DMS53 treated with DMSO at 0.1 percent for 48 hours (cell line): Measurements from ENCODE around the gene CHCHD3.
"Not testable (repeated sequence)": the region's sequence is repeated elsewhere in the genome, so short reads cannot be mapped to it uniquely, and the experiment has no call there.

Experiments
- DNase-seq: peaks from one replicate; lab custom pipeline; 2025; ENCODE audit not compliant: unreplicated experiment; lab: John Stamatoyannopoulos, UW

The CHCHD3 gene

DNA sequence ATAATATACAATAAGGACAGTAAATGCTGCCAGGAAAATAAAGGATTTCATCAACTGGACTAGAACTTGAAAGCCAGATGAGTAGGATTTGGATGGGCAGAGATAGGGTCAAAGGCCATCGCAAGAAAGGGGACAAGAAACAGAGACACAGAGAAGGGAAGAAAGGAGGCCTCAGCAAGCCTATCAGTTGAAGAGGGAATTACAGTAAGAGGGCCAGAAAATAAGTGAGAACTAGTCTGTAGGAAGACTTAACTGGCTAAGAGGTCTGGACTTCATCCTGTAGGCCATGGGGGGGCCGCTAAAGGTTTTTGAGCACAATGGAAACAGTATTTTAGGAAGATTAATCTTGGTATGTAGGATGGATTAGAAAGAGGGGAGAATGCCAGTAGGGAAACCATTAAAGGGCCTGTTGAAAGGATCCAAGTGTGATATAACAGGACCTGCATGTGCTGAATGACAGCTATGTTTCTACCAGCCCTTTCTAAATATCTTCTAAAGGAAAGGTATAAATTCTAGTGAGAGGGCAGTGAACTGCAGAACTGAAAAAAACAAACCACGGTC lies 174.4 kb downstream of the CHCHD3 start:
- DNase-seq, result no peak

DNA sequence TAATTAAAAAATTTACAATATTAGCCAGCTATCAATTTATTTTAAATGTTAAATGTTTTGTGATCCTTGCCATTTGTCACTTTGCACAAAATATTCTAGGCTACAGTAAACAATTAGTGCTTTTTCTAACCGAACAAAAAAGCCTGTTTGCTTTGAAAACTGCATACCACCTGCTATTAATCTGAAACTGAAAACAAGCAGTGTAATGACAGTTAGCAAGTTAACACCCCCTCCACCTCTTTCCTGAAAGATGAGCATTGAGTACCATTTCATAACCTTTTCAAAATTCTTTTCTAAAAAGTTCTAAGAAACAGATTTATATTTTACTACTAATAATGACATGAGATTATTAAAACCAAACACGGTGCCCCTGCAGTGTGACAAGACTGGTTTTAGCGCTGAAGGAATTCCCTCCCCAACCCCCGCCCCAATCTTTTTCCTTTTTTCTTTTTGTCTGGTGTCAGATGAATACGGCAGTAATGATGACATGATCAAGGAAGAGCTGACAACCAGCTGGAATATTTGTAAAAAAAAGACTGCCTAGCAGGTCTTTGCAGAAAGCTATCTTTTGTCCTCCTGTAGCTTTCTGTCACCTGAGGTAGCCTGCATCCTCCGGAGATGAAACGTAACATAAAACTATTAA lies 175.6 kb downstream of the CHCHD3 start:
- no peak for DNase-seq

DNA sequence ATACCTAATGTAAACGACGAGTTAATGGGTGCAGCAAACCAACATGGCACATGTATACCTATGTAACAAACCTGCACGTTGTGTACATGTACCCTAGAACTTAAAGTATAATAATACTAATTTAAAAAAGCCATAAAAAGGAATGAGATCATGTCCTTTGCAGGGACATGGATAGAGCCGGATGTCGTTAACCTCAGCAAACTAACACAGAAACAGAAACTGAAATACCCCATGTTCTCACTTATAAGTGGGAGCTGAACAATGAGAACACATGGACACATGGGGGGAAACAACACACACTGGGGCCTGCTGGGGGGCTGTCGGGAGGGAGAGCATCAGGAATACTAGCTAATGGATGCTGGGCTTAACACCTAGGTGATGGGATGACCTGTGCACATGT lies 176.8 kb downstream of the CHCHD3 start:
- not testable (repeated sequence) for DNase-seq

DNA sequence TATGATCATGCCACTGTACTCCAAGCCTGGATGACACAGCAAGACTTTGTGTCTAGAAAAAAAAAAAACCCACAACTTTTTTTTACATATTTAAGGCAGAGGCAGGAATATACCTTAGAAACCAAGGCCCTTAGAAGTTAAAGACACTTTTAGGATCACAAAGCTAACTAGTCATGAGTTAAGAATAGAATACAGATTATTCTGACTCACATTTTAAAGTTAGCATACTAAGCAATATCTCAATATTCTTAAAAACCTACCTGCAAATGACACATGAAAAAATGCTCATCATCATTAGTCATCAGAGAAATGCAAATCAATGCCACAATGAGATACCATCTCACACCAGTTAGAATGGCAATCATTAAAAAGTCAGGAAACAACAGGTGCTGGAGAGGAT lies 177.7 kb downstream of the CHCHD3 start:
- DNase-seq, result no peak

DNA sequence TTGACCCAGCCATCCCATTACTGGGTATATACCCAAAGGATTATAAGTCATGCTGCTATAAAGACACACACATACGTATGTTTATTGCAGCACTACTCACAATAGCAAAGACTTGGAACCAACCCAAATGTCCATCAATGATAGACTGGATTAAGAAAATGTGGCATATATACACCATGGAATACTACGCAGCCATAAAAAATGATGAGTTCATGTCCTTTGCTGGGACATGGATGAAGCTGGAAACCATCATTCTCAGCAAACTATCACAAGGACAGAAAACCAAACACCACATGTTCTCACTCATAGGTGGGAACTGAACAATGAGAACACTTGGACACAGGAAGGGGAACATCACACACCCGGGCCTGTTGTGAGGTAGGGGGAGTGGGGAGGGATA lies 179.6 kb downstream of the CHCHD3 start:
- DNase-seq, result not testable (repeated sequence)

DNA sequence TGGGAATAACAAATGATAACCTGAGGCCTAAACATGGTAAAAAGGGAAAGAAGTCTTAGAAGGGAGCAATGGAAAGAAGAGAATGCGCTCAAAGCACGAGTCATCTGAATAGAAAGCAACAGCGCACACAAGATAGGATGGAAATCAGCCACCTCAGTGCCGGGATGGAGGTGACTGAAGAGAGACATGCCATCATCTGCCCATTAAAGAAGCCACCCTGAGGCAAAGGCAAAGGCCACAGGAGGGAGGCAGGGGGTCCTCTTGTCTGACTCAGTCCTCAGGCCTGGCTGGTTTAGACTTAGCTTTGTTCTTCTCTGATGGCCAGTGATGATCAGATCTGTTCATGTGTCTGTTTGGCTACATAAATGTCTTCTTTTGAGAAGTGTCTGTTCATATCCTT lies 180.6 kb downstream of the CHCHD3 start:
- DNase-seq, result no peak

DNA sequence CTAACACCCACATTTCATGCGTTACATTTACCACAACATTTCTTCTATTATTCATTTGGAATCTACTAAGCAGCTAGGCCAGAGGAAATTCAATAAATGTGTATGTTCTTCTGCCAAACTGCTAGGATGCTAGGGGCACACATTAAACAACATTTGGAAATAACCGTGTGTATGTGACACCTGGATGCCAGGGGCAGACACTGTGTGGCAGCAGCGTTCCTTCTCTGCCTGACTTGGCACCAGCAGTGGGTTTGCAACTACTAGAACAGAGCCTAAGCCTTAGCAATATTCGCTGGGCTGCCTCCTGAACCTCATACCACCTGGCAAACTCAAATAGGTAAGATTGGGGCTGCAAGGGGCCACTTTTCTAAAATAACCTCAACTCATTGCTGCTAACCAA lies 182.1 kb downstream of the CHCHD3 start:
- no peak for DNase-seq

DNA sequence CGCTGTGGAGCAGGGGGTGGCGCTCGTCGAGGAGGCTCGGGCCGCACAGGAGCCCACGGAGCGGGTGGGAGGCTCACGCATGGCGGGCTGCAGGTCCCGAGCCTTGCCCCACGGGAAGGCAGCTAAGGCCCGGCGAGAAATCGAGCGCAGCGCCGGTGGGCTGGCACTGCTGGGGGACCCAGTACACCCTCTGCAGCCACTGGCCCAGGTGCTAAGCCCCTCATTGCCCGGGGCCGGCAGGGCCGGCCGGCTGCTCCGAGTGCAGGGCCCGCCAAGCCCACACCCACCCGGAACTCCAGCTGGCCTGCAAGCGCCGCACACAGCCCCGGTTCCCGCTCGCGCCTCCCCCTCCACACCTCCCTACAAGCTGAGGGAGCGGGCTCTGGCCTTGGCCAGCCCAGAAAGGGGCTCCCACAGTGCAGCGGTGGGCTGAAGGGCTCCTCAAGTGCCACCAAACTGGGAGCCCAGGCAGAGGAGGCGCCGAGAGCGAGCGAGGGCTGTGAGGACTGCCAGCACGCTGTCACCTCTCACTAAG lies 183.2 kb downstream of the CHCHD3 start:
- not testable (repeated sequence) for DNase-seq

DNA sequence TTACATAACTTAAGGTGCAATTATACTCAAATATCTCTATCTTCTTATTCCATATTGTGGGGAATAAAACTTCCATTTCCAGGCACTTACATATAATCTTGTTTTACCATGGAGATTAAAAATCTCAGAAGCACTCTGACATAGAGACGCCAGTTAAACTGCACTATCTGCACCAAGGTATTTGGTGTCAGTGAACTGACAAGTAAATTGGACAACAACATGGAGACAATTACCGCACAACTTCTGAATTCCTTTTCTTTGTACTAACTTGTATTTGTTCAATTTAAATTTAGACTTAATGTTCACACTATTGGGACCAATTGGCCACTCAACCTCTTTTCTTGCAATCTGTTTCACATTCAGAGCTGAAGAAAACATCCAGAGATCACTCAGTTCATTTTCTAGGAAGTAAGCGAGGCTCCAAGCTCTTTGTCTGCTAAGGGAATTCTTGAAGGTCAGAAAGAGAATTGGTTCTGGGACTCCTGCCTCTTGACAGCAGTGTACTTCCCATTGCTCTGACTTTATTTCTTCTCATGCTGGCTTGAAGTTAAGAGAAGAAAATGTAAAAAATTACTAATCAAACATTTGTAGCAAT lies 184.7 kb downstream of the CHCHD3 start:
- no peak for DNase-seq

DNA sequence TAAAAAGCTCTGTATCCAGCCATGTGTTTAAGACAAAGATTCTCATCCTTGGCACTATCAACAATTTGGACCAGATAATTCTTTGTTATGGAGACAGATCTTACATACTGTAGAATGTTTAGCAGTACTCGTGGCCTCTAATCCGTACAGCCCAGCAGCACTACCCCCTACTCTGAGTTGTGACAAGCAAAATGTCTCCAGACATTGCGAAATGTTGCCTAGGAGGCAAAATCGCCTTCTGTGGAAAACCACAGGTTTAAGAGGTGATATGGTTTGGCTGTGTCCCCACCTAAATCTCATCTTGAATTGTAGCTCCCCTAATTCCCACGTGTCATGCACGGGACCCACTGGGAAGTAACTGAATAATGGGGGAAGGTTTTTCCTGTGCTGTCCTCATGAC lies 186.7 kb downstream of the CHCHD3 start:
- no peak for DNase-seq

DNA sequence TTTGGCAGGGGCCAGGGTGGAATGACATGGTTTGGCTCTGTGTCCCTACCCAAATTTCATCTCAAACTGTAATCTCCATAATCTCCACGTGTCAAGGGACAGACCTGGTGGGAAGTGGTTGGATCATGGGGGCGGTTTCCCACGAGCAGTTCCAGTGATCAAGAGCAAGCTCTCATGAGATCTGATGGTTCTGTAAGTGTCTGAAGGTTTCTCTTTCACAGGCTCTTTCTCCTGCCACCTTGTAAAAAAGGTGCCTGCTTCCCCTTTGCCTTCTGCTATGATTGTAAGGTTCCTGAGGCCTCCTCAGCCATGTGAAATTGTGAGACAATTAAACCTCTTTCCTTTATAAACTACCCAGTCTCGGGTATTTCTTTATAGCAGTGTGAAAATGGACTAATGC lies 188.3 kb downstream of the CHCHD3 start:
- DNase-seq, result no peak

DNA sequence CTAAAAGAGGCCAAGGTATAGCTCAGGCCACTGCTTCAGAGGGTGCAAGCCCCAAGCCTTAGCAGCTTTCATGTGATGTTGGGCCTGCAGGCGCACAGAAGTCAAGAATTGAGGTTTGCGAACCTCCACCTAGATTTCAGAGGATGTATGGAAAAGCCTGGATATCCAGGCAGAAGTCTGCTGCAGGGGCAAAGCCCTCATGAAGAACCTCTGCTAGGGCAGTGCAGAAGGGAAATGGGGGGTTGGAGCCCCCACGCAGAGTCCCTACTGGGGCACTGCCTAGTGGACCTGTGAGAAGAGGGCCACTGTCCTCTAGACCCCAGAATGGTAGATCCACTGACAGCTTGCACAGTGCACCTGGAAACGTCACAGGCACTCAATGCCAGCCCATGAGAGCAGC lies 189.1 kb downstream of the CHCHD3 start:
- DNase-seq, result not testable (repeated sequence)

DNA sequence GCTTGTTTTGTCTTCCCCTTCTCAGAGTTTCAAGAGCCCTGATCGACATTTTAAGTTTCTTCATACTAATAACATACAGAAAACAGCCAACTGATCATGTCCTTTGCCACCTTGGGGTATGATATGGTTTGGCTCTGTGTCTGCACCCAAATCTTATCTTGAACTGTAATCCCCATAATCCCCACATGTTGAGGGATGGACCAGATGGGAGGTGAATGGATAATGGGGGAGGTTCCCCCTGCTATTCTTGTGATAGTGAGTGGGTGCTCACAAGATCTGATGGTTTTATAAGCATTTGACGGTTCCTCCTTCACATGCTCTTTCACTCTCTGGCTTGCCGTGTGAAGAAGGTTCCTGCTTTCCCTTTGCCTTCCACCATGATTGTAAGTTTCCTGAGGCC lies 190.3 kb downstream of the CHCHD3 start:
- no peak for DNase-seq

DNA sequence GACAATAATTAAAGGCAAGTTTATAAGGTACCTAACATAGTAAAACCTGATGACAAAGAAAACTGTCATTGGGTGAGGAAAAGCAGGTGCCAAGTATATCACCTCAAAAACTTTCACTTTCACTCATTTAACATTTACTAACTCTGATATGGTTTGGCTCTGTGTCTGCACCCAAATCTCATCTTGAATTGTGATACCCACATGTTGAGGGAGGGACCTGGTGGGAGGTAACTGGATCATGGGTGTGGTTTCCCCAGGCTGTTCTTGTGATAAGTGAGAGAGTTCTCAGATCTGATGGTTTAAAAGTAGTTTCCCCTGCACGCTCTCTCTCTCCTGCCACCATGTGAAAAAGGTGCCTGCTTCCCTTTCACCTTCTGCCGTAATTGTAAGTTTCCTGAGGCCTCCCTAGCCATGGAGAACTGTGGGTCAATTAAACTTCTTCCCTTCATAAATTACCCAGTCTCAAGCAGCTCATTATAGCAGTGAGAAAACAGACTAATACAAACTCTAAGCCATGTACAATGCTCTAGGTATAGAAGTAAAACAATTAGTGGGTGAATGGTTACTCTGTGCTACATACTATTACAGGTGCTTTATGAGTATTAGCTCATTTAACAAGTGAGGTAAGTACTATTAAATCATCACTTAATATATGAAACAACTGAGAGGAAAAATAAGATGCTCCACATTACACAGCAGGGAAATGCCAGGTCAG lies 199.0 kb downstream of the CHCHD3 start:
- DNase-seq, result no peak

DNA sequence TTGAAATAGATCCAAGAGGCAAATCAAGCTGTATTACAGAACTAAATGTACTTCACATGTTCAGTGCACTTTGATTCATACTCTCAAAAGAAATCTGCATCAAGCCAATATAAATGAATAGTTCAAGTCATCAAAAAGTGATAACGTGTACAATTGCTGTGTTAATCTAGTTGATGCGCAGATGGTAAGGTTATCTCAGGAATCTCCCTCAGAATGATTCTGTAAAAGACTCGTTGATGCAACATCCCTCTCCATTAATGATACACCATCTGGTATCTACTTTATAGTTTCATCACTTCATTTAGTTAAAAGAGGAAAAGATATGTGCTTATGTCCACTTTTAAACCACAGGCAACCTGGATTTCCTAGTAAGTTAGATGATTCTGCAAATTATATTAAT lies 200.6 kb downstream of the CHCHD3 start:
- no peak for DNase-seq

DNA sequence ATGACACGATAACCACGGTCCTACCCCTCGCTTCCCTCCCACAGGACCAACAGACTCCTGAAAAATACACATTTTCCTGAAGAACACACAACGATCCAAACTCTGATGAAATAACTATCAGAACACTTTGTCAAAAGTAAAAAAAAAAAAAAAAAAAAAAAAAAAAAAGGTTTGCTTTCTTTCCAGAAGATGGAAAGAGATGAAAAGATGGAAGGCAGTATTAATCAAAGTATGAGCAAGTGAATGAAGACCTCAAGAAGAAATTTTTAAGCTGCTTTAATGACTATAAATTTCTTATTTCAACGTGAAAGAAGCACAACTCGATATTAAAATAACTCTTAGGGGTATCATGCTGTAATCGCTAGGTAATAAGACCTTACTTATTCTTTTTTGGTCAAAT lies 202.3 kb downstream of the CHCHD3 start:
- DNase-seq, result no peak

DNA sequence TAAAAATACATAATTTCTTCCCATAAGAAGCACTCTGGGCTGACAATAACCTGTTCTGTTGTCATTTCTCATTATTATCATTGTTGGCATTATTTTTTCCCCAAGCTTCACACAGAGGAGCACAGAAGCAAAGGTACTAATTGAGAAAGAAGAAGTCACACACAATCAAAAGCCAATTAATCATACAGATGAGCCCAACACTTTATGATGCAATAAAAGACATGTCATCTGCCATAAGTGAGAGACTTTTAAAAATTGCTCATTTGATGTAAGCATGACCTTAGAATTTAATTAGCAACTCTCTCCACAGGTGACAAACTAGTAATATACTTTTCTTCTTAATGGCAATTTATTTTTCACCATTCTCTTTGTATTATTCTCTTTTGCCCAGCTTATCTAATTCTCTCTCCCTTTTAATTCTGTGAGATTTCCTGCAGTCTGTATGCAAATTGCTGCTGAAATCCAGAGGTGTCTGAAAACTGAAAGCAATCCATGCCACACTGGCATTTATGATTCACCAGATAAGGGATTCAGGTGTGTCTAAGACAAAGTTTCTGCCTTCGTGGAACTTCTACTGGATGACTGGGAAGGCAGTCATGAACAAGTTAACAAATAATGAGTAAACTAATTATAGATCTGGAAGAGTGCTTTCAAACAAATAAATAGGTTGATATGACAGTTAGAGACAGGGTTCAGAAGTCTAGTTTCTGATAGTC lies 203.5 kb downstream of the CHCHD3 start:
- DNase-seq, result no peak

DNA sequence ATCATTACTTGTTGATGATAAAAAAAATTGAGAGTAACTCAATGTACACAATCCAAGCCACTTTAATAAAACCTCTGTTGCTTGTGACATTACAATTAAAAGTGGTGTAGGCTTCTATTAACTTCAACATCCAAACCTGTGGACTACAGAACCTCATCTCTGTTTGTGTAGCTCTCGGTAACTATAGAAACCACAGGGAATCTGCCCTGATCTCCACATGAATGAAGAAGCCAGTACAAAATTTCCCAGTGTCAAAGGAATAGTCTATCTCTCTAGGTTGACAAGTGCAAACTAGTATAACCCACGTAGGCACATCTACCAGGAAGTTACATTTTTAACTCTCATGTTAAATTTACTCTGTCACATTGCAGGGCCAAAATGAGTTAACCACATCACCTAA lies 204.3 kb downstream of the CHCHD3 start:
- DNase-seq, result no peak

DNA sequence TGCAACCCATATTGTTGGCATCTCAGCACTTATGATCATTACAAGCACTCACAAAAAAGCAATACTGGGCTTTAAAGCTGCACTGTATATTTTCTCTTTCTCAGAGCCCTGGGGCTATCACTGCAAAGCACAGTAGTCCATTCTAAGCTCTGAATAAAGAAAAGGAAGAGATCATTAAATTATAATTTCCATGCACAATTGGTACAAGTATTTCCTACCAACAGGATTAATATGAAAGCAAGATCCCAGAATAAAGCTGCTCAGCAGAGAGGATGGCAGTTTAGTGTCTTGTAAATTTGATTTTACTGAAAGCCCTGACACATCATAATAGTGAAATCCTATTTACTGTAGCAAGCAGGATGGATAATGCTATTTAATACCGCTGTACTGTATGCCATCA lies 205.3 kb downstream of the CHCHD3 start:
- DNase-seq, result no peak

DNA sequence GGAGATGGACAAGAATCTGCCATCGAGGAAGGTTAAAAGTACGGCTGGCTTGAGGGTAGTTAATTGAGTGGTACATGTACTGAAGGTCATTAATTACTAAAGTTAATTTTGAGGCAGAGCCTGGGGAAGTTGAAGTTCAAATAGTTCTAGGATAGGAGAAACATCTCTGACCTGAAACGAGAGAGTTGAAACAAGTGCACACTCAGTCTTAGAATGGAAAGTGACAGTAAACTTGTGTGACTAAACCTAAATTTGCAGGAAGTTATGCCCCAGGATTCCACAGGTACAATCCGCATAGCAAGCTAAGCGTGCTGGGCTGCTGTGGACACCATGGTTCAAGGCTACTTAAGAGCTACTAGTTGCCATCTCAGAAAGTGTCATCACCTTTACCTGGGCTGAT lies 209.9 kb downstream of the CHCHD3 start:
- no peak for DNase-seq

DNA sequence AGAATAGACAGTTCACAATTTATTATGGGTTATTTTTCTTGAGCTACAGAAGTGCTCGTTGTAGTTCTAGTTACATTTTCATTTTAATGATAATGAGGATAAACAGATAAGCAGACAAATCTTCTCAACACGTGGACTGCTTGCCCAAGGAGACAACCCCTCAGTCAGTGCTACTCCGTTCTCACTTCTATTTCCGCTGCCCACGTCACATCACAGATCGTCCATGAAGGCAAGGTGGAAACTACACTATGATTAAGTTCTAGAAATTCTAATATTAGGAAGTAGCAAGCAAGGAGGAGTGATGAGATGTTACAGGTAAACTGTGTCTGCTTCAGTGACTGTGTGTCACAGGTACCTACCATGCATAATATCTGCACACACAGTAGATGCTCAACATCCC lies 210.5 kb downstream of the CHCHD3 start:
- DNase-seq, result no peak
